H1 (cell line): ENCODE measurements around the gene PRODH. TPM values are rescaled to one million over a fixed set of nuclear protein-coding genes. Genes with fewer than 3 reads are reported as not detected.
"Not testable (repeated sequence)": the region's sequence is repeated elsewhere in the genome, so short reads cannot be mapped to it uniquely, and the experiment has no call there.

Experiments used
- CTCF ChIA-PET: fragments of 300-600 bp; sonication (Branson Sonifier 250); formaldehyde crosslinking; loops from one replicate; lab custom pipeline; 2021; ENCODE audit not compliant: partially characterized antibody; lab: Charles Lee
- POLR2A ChIA-PET: fragments of 300-600 bp; sonication (Branson Sonifier 250); formaldehyde crosslinking; loops from one replicate; lab custom pipeline; 2021; ENCODE audit warnings: inconsistent platforms; ENCODE audit not compliant: partially characterized antibody; lab: Charles Lee
- DNase-seq, 2 experiments: peaks; one replicate each; pipeline versions ENCODE4 v3.0.0 to v3.0.0-alpha.2; 2010 to 2022; ENCODE audit warnings: low spot score in 2 of 2, low read depth in 1 of 2, mixed read lengths in 1 of 2
- FAIRE-seq: peaks from 2 replicates; lab custom pipeline; 2011; peaks lifted over from hg19 to GRCh38; lab: Jason Lieb, UNC
- H2AFZ ChIP-seq: 2 replicates; pipeline ENCODE4 v1.8.1; 2012; ENCODE audit warnings: low read length, inconsistent platforms
- H2AK5ac ChIP-seq: 2 replicates; pipeline ENCODE4 v1.6.1; 2013; ENCODE audit warnings: low read depth, low read length
- H2BK120ac ChIP-seq: replicated peaks from 2 replicates; pipeline ENCODE3; 2013; ENCODE audit warnings: low read depth, low read length, inconsistent platforms
- H2BK12ac ChIP-seq: 2 replicates; pipeline ENCODE4 v1.6.1; 2013; ENCODE audit warnings: low read depth, low read length
- H2BK15ac ChIP-seq: 2 replicates; pipeline ENCODE4 v1.6.1; 2013; ENCODE audit warnings: low read length
- H2BK20ac ChIP-seq: 2 replicates; pipeline ENCODE4 v1.6.1; 2013; ENCODE audit warnings: low read length
- H2BK5ac ChIP-seq: 2 replicates; pipeline ENCODE4 v1.6.1; 2013; ENCODE audit warnings: low read depth, low read length
- H3K14ac ChIP-seq: 2 replicates; pipeline ENCODE4 v1.6.1; 2013; ENCODE audit warnings: inconsistent platforms; ENCODE audit not compliant: insufficient read length
- H3K18ac ChIP-seq: 2 replicates; pipeline ENCODE4 v1.6.1; 2013; ENCODE audit warnings: low read length; ENCODE audit errors: extremely low read depth
- H3K23ac ChIP-seq: 2 replicates; pipeline ENCODE4 v1.6.1; 2013; ENCODE audit warnings: inconsistent platforms; ENCODE audit not compliant: insufficient read length
- H3K23me2 ChIP-seq: 2 replicates; pipeline ENCODE4 v1.6.1; 2013; ENCODE audit warnings: low read depth, low read length
- H3K27ac ChIP-seq: 2 replicates; pipeline ENCODE4 v1.6.1; 2011; ENCODE audit warnings: low read depth, low read length, inconsistent platforms
- H3K27me3 ChIP-seq, 4 experiments: replicated peaks in 1 of 4; 1 replicate in 1 of 4; 2 replicates in 3 of 4; pipeline versions ENCODE4 v1.6.1 to v1.8.1; 2011 to 2013; ENCODE audit warnings: low read length in 3 of 4, mild to moderate bottlenecking in 3 of 4, inconsistent platforms in 2 of 4, mixed read lengths in 2 of 4, moderate library complexity in 1 of 4; ENCODE audit not compliant: control insufficient read depth in 3 of 4, insufficient read depth in 3 of 4; ENCODE audit errors: extremely low read depth in 1 of 4
- H3K36me3 ChIP-seq, 4 experiments: 2 replicates each; pipeline versions ENCODE4 v1.6.1 to v1.8.1; 2011 to 2013; ENCODE audit warnings: mild to moderate bottlenecking in 4 of 4, low read length in 3 of 4, moderate library complexity in 2 of 4, control low read depth in 1 of 4, inconsistent platforms in 1 of 4; ENCODE audit not compliant: insufficient read depth in 4 of 4, control insufficient read depth in 2 of 4
- H3K4ac ChIP-seq: replicated peaks from 2 replicates; pipeline ENCODE3; 2013; ENCODE audit warnings: low read length, low read depth, mixed read lengths, inconsistent platforms; ENCODE audit not compliant: insufficient read length
- H3K4me1 ChIP-seq, 4 experiments: replicated peaks in 1 of 4; 1 replicate in 1 of 4; 2 replicates in 3 of 4; pipeline versions ENCODE4 v1.6.1 to v1.8.1; 2011 to 2013; ENCODE audit warnings: low read length in 3 of 4, inconsistent platforms in 2 of 4, mixed read lengths in 1 of 4; ENCODE audit not compliant: insufficient read depth in 4 of 4, control insufficient read depth in 3 of 4
- H3K4me2 ChIP-seq, 2 experiments: 2 replicates each; pipeline versions ENCODE4 v1.6.1 to v1.8.1; 2011 to 2013; ENCODE audit warnings: low read depth in 2 of 2, low read length in 2 of 2, control low read depth in 1 of 2, inconsistent platforms in 1 of 2, mild to moderate bottlenecking in 1 of 2; ENCODE audit not compliant: insufficient read depth in 1 of 2
- H3K4me3 ChIP-seq, 4 experiments: fragments of 200-600, 300-600 bp in 1 of 4; sonication (generic), shearing (Covaris generic), sonication (Bioruptor Twin) in 1 of 4; 2 replicates each; pipeline versions ENCODE4 v1.5.1 to v1.8.1; 2011 to 2016; ENCODE audit warnings: low read length in 4 of 4, low read depth in 3 of 4, control low read depth in 2 of 4, inconsistent platforms in 2 of 4, mild to moderate bottlenecking in 2 of 4, mixed read lengths in 1 of 4, moderate library complexity in 1 of 4; ENCODE audit not compliant: insufficient read depth in 2 of 4; ENCODE audit errors: extremely low read depth in 1 of 4
- H3K56ac ChIP-seq: replicated peaks from 2 replicates; pipeline ENCODE3; 2013; ENCODE audit warnings: low read depth, mild to moderate bottlenecking, mixed read lengths, low read length, inconsistent platforms; ENCODE audit not compliant: insufficient read length
- H3K79me1 ChIP-seq: 2 replicates; pipeline ENCODE4 v1.6.1; 2013; ENCODE audit warnings: low read depth, low read length, control low read depth
- H3K79me2 ChIP-seq, 2 experiments: 2 replicates each; pipeline versions ENCODE4 v1.6.1 to v1.8.1; 2012 to 2013; ENCODE audit warnings: low read length in 2 of 2, mild to moderate bottlenecking in 2 of 2, inconsistent platforms in 1 of 2; ENCODE audit not compliant: insufficient read depth in 2 of 2, control insufficient read depth in 1 of 2
- H3K9ac ChIP-seq, 4 experiments: replicated peaks in 1 of 4; 1 replicate in 1 of 4; 2 replicates in 3 of 4; pipeline versions ENCODE4 v1.6.1 to v1.8.1; 2011 to 2013; ENCODE audit warnings: low read depth in 3 of 4, low read length in 3 of 4, control low read depth in 2 of 4, mild to moderate bottlenecking in 2 of 4, moderate library complexity in 2 of 4, inconsistent platforms in 1 of 4; ENCODE audit errors: extremely low read depth in 1 of 4
- H3K9me3 ChIP-seq, 2 experiments: 2 replicates each; pipeline versions ENCODE4 v1.6.1 to v1.8.1; 2012 to 2013; ENCODE audit warnings: mild to moderate bottlenecking in 2 of 2, moderate library complexity in 2 of 2, control low read depth in 1 of 2, inconsistent platforms in 1 of 2, low read depth in 1 of 2, low read length in 1 of 2, mixed read lengths in 1 of 2; ENCODE audit not compliant: insufficient read depth in 2 of 2
- H4K20me1 ChIP-seq, 2 experiments: replicated peaks in 1 of 2; 2 replicates each; pipeline versions ENCODE3 to v1.8.1; 2011 to 2013; ENCODE audit warnings: inconsistent platforms in 2 of 2, low read length in 2 of 2, mild to moderate bottlenecking in 1 of 2; ENCODE audit not compliant: insufficient read depth in 2 of 2, control insufficient read depth in 1 of 2
- H4K5ac ChIP-seq: 2 replicates; pipeline ENCODE4 v1.6.1; 2013; ENCODE audit warnings: low read length, low read depth, mixed read lengths, inconsistent platforms; ENCODE audit not compliant: insufficient read length
- H4K8ac ChIP-seq: 2 replicates; pipeline ENCODE4 v1.8.0; 2013; ENCODE audit warnings: mild to moderate bottlenecking, moderate library complexity, low read length, inconsistent platforms; ENCODE audit not compliant: insufficient read depth; ENCODE audit errors: extremely low read depth
- H4K91ac ChIP-seq: replicated peaks from 2 replicates; pipeline ENCODE3; 2013; ENCODE audit warnings: low read length, mixed read lengths, inconsistent platforms; ENCODE audit not compliant: insufficient read length
- RAD21 ChIP-seq, 2 experiments: IDR thresholded peaks in 1 of 2; conservative IDR thresholded peaks in 1 of 2; 2 replicates each; pipeline ENCODE4 v1.6.1; 2011; ENCODE audit warnings: low read depth in 2 of 2, low read length in 2 of 2, improper control_type of control experiment in 1 of 2, inconsistent platforms in 1 of 2, mild to moderate bottlenecking in 1 of 2, moderate library complexity in 1 of 2
- WGBS, 2 experiments: shearing (Covaris generic) in 1 of 2; methylation state at CpG; one replicate each; pipeline versions ENCODE4 v1.1.6 to v1.1.7; 2013 to 2015; ENCODE audit warnings: low lambda C conversion rate in 2 of 2, mixed read lengths in 2 of 2, inconsistent platforms in 1 of 2, low coverage in 1 of 2, missing lambda C conversion rate in 1 of 2; ENCODE audit not compliant: insufficient replicate concordance in 2 of 2, insufficient coverage in 1 of 2, insufficient read length in 1 of 2; ENCODE audit errors: extremely low coverage in 1 of 2, missing lambda C conversion rate in 1 of 2; 5-methylcytosine and 5-hydroxymethylcytosine counted together
- polyA plus RNA-seq, 7 experiments: library from polyadenylated mRNA; depleted of rRNA in 3 of 7; stranded (reverse) in 5 of 7; unstranded in 2 of 7; fragments of >200 nt in 5 of 7; fragments of 200-250 nt in 2 of 7; gene quantifications; 1 replicate in 5 of 7; 2 replicates in 1 of 7; 4 replicates in 1 of 7; pipeline versions ENCODE4 v1.2.1 to v1.2.3, GENCODE V29; 2011 to 2013; ENCODE audit warnings: missing spikeins in 2 of 7, mixed read lengths in 2 of 7
- total RNA-seq: library from RNA; stranded (reverse); fragmentation: NEBNext Ultra II Directional; extraction: Animal tissue kit (Norgen Biotek cat#: 25700); gene quantifications from 2 replicates; pipeline ENCODE4 v1.2.1, GENCODE V29; 2021
- TF ChIP-seq, protein P1 (sequence below), 3 experiments: IDR thresholded peaks; 1 replicate in 2 of 3; 2 replicates in 1 of 3; pipeline versions ENCODE4 v1.5.1 to v1.6.1; 2011; ENCODE audit warnings: low read length in 3 of 3, mild to moderate bottlenecking in 3 of 3, inconsistent platforms in 2 of 3, low read depth in 1 of 3, moderate library complexity in 1 of 3; ENCODE audit not compliant: insufficient read depth in 1 of 3; ENCODE audit errors: control extremely low read depth in 1 of 3

PRODH gene
- total and polyA plus RNA-seq, 2 of the 8 experiments (the other 6 are each of a cell fraction or from before 2014, with no cell fraction given) = 27.6 to 45.6 TPM

DNA sequence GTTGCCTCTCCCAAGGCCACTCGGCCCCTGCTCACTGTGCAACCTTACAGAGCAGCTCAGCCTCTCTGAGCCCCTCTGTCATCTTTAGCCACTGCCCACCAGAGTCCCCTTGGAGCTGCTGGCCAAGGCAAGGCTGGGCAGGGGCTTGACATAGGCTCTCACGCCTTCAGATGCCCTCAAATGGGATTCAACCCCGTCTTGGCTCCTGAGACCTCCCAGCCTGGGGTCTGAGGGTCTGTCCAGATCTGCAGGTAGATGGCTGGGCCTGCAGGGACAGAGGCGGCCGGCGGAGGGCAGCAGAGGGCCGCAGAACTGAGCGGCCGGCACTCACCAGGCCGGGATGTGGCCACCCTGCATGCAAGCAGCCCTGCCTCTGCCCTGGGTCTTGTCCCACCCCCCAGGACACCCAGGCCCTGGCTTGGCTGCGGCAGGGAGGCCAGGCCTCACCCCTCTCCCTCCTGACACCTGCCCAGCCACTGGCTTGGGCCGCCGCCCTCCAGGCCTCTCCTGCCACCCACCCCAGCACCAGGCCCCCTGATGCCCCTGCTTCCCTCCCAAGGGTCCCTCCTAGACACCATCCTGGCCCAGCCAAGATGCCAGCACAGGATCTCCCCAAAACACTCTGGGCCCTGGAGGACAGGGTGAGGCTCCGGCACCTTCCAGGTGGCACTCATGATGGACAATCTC lies 18.4 kb upstream of the PRODH start:
- H2BK15ac ChIP-seq, H3K14ac ChIP-seq, H3K18ac ChIP-seq, H3K79me1 ChIP-seq, H3K27ac ChIP-seq, H3K27me3 ChIP-seq, H3K79me2 ChIP-seq, H3K4me2 ChIP-seq, H4K8ac ChIP-seq, H2BK12ac ChIP-seq, H3K4me1 ChIP-seq, H3K56ac ChIP-seq, H3K36me3 ChIP-seq, H4K20me1 ChIP-seq, H3K9ac ChIP-seq, H3K9me3 ChIP-seq, H2BK5ac ChIP-seq, FAIRE-seq, H3K23me2 ChIP-seq, H4K5ac ChIP-seq, H2BK20ac ChIP-seq, H3K4ac ChIP-seq, H2BK120ac ChIP-seq, H3K4me3 ChIP-seq, H2AK5ac ChIP-seq, H4K91ac ChIP-seq, H2AFZ ChIP-seq, H3K23ac ChIP-seq: not testable (repeated sequence)
- ChIA-PET CTCF (interaction anchor here (0.6 to 1.9 kb wide), 12 partner anchors 14 to 221 kb away, joined by 3 to 5 read pairs (median 3); no protein-coding TSS in a partner anchor), POLR2A (interaction anchor here (1.5 kb wide), 1 partner anchor 45 kb away, joined by 4 read pairs; no protein-coding TSS in a partner anchor)
- WGBS, 2 experiments = 14% methylated on average over 10 of the region's 14 CpGs; no CpG with 5 or more reads in 1 of the 2 experiments
- peak; percentile 21 to 94 for DNase-seq
- TF ChIP-seq RAD21 (IDR thresholded peaks at IDR 0.05 in 1 of 2, conservative IDR thresholded peaks at IDR 0.05 in 1 of 2; ENCODE audit: low read depth in 2 of 2, low read length in 2 of 2) = peak; percentile 87 to 91
- TF ChIP-seq, protein P1, sequence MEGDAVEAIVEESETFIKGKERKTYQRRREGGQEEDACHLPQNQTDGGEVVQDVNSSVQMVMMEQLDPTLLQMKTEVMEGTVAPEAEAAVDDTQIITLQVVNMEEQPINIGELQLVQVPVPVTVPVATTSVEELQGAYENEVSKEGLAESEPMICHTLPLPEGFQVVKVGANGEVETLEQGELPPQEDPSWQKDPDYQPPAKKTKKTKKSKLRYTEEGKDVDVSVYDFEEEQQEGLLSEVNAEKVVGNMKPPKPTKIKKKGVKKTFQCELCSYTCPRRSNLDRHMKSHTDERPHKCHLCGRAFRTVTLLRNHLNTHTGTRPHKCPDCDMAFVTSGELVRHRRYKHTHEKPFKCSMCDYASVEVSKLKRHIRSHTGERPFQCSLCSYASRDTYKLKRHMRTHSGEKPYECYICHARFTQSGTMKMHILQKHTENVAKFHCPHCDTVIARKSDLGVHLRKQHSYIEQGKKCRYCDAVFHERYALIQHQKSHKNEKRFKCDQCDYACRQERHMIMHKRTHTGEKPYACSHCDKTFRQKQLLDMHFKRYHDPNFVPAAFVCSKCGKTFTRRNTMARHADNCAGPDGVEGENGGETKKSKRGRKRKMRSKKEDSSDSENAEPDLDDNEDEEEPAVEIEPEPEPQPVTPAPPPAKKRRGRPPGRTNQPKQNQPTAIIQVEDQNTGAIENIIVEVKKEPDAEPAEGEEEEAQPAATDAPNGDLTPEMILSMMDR (IDR thresholded peaks at IDR 0.05; ENCODE audit: control extremely low read depth in 1 of 3, insufficient read depth in 1 of 3, low read depth in 1 of 3, low read length in 3 of 3) = peak; percentile 80 to 89 (median 87)
